ENCODE measurements around the gene NELFB.

The NELFB gene

GRCh38 chr9:137223078-137223970, 31.8 kb upstream of the NELFB start:
- DNase-seq: peak; percentile 96

- no peak for DNase-seq
These were observed 30.1 kb upstream of the NELFB start, which contains the start of gene CYSRT1 for GRCh38 chr9:137224830-137225694. CYSRT1 (plus strand) TSS chr9:137225174; CDS start chr9:137225622, 448 bp downstream.

- no peak for DNase-seq
These were observed 29.3 kb upstream of the NELFB start for GRCh38 chr9:137225699-137226331.

GRCh38 chr9:137226338-137227053, 28.6 kb upstream of the NELFB start:
- no peak for DNase-seq

GRCh38 chr9:137227054-137227852, 27.9 kb upstream of the NELFB start, which contains the start of gene RNF224:
RNF224 (plus strand) TSS chr9:137227502; CDS start chr9:137228336, 834 bp downstream.
- DNase-seq: peak; percentile 87

- no peak for DNase-seq
These were observed 27.1 kb upstream of the NELFB start for GRCh38 chr9:137227853-137228505.

- no peak for DNase-seq
These were observed 26.6 kb upstream of the NELFB start for GRCh38 chr9:137228506-137228967.

GRCh38 chr9:137228968-137229896, 25.9 kb upstream of the NELFB start:
- DNase-seq: no peak

- no peak for DNase-seq
These were observed 25.0 kb upstream of the NELFB start for GRCh38 chr9:137229903-137230704.

GRCh38 chr9:137230705-137231371, 24.3 kb upstream of the NELFB start, which contains the start of gene SLC34A3:
SLC34A3 (plus strand) TSS chr9:137230901; CDS start chr9:137231703, 802 bp downstream.
- DNase-seq: no peak

GRCh38 chr9:137231372-137232039, 23.6 kb upstream of the NELFB start:
- no peak for DNase-seq

- no peak for DNase-seq
These were observed 23.0 kb upstream of the NELFB start for GRCh38 chr9:137232101-137232500.

GRCh38 chr9:137232510-137232909, 22.6 kb upstream of the NELFB start:
- no peak for DNase-seq

- no peak for DNase-seq
These were observed 21.8 kb upstream of the NELFB start for GRCh38 chr9:137233143-137233980.

- DNase-seq: no peak
These were observed 21.0 kb upstream of the NELFB start for GRCh38 chr9:137234055-137234697.
